RWPE1 (cell line): ENCODE data around the gene ANKRD22.

Experiments
- CTCF ChIA-PET: fragments of 350-600 bp; sonication (Branson Sonifier 250); formaldehyde crosslinking; extraction: SDS; loops from one replicate; lab custom pipeline; 2021; lab: Yijun Ruan, JAX
- POLR2A ChIA-PET: fragments of 400-600 bp; formaldehyde crosslinking; extraction: SDS; loops from one replicate; lab custom pipeline; 2020; ENCODE audit warnings: antibody characterized with exemption; ENCODE audit not compliant: low non-redundant PET; lab: Yijun Ruan, JAX
- DNase-seq: peaks from one replicate; pipeline ENCODE4 v3.0.0; 2012; ENCODE audit warnings: low spot score
- H3K27ac ChIP-seq: fragments of 450-650 bp; 2 replicates; pipeline ENCODE4 v1.5.1; 2017
- TF ChIP-seq, protein P1 (sequence below): fragments of 450-650 bp; conservative IDR thresholded peaks from 2 replicates; pipeline ENCODE4 v1.5.1; 2017; ENCODE audit warnings: low read depth, mild to moderate bottlenecking

Gene ANKRD22

DNA sequence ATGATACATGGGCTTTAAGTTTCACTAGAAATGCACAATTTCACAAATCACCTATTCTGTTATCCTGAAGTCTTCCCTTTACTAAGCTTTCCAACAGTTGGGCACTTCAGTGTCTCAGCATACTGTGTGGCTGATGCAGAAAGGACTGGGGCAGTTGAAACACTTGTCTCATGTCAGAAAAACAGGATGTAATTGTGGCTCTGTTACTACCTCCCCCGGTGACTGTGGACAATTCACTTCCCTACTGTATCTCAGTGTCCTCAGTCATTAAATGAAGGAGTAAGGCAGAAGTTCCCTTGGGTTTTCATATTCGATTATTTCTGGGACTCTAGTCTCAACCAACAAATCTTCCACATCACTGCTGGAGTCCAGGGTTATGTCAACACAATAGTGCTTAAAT, 17.9 kb downstream of the ANKRD22 start:
- ChIA-PET POLR2A (no interaction called here), CTCF (interaction anchor here (5.2 kb wide), 1 partner anchor 99 kb away, joined by 66 read pairs; no protein-coding TSS in a partner anchor)
- TF ChIP-seq, protein P1, sequence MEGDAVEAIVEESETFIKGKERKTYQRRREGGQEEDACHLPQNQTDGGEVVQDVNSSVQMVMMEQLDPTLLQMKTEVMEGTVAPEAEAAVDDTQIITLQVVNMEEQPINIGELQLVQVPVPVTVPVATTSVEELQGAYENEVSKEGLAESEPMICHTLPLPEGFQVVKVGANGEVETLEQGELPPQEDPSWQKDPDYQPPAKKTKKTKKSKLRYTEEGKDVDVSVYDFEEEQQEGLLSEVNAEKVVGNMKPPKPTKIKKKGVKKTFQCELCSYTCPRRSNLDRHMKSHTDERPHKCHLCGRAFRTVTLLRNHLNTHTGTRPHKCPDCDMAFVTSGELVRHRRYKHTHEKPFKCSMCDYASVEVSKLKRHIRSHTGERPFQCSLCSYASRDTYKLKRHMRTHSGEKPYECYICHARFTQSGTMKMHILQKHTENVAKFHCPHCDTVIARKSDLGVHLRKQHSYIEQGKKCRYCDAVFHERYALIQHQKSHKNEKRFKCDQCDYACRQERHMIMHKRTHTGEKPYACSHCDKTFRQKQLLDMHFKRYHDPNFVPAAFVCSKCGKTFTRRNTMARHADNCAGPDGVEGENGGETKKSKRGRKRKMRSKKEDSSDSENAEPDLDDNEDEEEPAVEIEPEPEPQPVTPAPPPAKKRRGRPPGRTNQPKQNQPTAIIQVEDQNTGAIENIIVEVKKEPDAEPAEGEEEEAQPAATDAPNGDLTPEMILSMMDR = no peak
- DNase-seq = no peak
- H3K27ac ChIP-seq = no peak overlapping the region

DNA sequence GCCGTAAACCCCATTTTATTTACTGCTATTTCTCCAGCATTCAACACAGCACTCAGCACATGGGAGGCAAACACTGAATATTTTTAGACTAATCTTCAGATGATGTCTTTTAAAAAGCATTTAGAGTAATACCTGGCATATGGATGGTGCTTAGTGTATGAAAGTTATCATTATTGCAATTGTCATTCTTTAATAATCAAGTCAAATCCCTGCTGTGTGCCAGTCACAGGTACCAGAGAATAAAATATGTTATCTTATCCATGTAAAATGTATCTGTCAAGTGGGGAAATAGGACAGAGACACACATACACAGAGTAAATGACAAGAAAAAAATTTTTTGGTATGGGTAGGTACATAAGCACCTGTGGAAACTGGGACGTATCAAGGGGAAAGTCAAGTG, 18.5 kb downstream of the ANKRD22 start:
- TF ChIP-seq, protein P1 = no peak
- POLR2A ChIA-PET = no interaction called here
- DNase-seq = no peak
- CTCF ChIA-PET = no interaction called here
- no peak overlapping the region for H3K27ac ChIP-seq

GRCh38 chr10:88832376-88832775, 19.3 kb downstream of the ANKRD22 start:
- no peak overlapping the region for H3K27ac ChIP-seq
- no peak for DNase-seq
- TF ChIP-seq, protein P1 = no peak
- ChIA-PET POLR2A (no interaction called here), CTCF (interaction anchor here (1.5 to 1.6 kb wide), 3 partner anchors 33 to 102 kb away, joined by 4 to 9 read pairs (median 7); no protein-coding TSS in a partner anchor)

DNA sequence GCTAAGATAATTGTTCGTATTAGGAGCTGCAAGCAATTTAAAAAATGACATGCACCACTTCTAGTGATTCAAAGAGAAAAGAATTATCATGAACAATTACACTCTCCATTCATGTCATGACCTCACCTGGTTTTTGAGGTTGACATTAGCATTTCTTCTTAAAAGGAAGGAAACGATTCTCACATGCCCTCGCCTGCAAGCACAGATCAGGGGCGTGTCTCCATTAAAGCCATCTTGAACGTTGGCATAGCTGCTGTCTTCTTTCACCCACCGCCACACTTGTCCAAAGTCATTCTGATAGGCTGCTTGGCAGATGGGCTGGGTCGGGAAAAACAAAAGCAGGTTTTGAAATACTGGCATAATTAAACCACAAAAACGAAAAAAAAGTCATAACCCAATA, 19.9 kb downstream of the ANKRD22 start:
- CTCF ChIA-PET = interaction anchor here (0.5 to 1.6 kb wide), 5 partner anchors 34 to 155 kb away, joined by 4 to 9 read pairs (median 6); no protein-coding TSS in a partner anchor
- POLR2A ChIA-PET = no interaction called here
- no peak for DNase-seq
- H3K27ac ChIP-seq = no peak overlapping the region
- TF ChIP-seq, protein P1 = no peak

GRCh38 chr10:88830643-88831268, 20.9 kb downstream of the ANKRD22 start:
- ChIA-PET POLR2A (no interaction called here), CTCF (interaction anchor here (0.5 to 1.6 kb wide), 4 partner anchors 35 to 156 kb away, joined by 5 to 9 read pairs (median 6); no protein-coding TSS in a partner anchor)
- no peak overlapping the region for H3K27ac ChIP-seq
- TF ChIP-seq, protein P1 = no peak
- no peak for DNase-seq

- TF ChIP-seq, protein P1 = no peak
- ChIA-PET CTCF (interaction anchor here (1.1 kb wide), 1 partner anchor 104 kb away, joined by 3 read pairs; no protein-coding TSS in a partner anchor), POLR2A (no interaction called here)
- no peak overlapping the region for H3K27ac ChIP-seq
- no peak for DNase-seq
Measured at GRCh38 chr10:88828310-88828709, 23.3 kb downstream of the ANKRD22 start.
